HEK293 (cell line): ENCODE measurements around the gene LMO7.
"Not testable (repeated sequence)": the region's sequence is repeated elsewhere in the genome, so short reads cannot be mapped to it uniquely, and the experiment has no call there.

ENCODE experiments used
- CTCF ChIA-PET: fragments of 350-600 bp; formaldehyde crosslinking; extraction: SDS; loops from one replicate; lab custom pipeline; 2021; ENCODE audit warnings: antibody characterized with exemption; lab: Yijun Ruan, JAX
- POLR2A ChIA-PET: fragments of 300-600 bp; formaldehyde crosslinking; extraction: SDS; loops from one replicate; lab custom pipeline; 2020; ENCODE audit warnings: antibody characterized with exemption, inconsistent platforms; lab: Yijun Ruan, JAX
- H3K27ac ChIP-seq: fragments of 200-500 bp; sonication (Bioruptor generic); 2 replicates; pipeline ENCODE4 v1.5.1; 2014; ENCODE audit warnings: low read depth, low read length, control low read depth, inconsistent platforms; ENCODE audit errors: extremely low read depth
- H3K36me3 ChIP-seq, 2 experiments: fragments of 200-500 bp in 1 of 2; sonication (Bioruptor generic) in 1 of 2; 1 replicate in 1 of 2; 2 replicates in 1 of 2; pipeline ENCODE4 v1.5.1; 2014 to 2017; ENCODE audit warnings: inconsistent platforms in 2 of 2, low read length in 2 of 2; ENCODE audit not compliant: control insufficient read depth in 2 of 2, insufficient read depth in 1 of 2
- H3K4me1 ChIP-seq: fragments of 200-500 bp; sonication (Bioruptor generic); 2 replicates; pipeline ENCODE4 v1.5.1; 2014; ENCODE audit warnings: mild to moderate bottlenecking, low read length, inconsistent platforms; ENCODE audit not compliant: control insufficient read depth, insufficient read depth
- H3K4me3 ChIP-seq: 2 replicates; pipeline ENCODE4 v1.5.1; 2011; ENCODE audit warnings: low read depth, mild to moderate bottlenecking, control low read depth, low read length, moderate library complexity
- H3K9me3 ChIP-seq: fragments of 200-500 bp; sonication (Bioruptor generic); 2 replicates; pipeline ENCODE4 v1.5.1; 2014; ENCODE audit warnings: low read depth, low read length, inconsistent platforms; ENCODE audit not compliant: control insufficient read depth, insufficient read depth
- GLI2 ChIP-seq: fragments of 450-650 bp; formaldehyde crosslinking; IDR thresholded peaks from 2 replicates; pipeline ENCODE4; 2017; ENCODE audit warnings: missing biosample characterization, missing genetic modification characterization, low read depth, borderline replicate concordance
- KLF17 ChIP-seq: fragments of 450-650 bp; formaldehyde crosslinking; IDR thresholded peaks from 2 replicates; pipeline ENCODE4 v1.5.1; 2016; ENCODE audit warnings: missing biosample characterization, missing genetic modification characterization
- KLF7 ChIP-seq: fragments of 450-650 bp; formaldehyde crosslinking; IDR thresholded peaks from 2 replicates; pipeline ENCODE4 v1.5.1; 2016; ENCODE audit warnings: missing biosample characterization, missing genetic modification characterization, borderline replicate concordance
- SCRT2 ChIP-seq: fragments of 450-650 bp; formaldehyde crosslinking; IDR thresholded peaks from 2 replicates; pipeline ENCODE4 v1.5.1; 2016; ENCODE audit warnings: missing biosample characterization, missing genetic modification characterization
- TCF7L2 ChIP-seq: IDR thresholded peaks from 2 replicates; pipeline ENCODE4 v1.6.1; 2011; ENCODE audit warnings: low read depth, mild to moderate bottlenecking, inconsistent platforms, low read length, moderate library complexity, borderline replicate concordance
- YY1 ChIP-seq: fragments of 450-650 bp; formaldehyde crosslinking; IDR thresholded peaks from 2 replicates; pipeline ENCODE4 v1.5.1; 2018; ENCODE audit warnings: missing biosample characterization, missing genetic modification characterization
- ZBTB17 ChIP-seq: fragments of 450-650 bp; formaldehyde crosslinking; IDR thresholded peaks from 2 replicates; pipeline ENCODE4 v1.5.1; 2016; ENCODE audit warnings: missing biosample characterization, missing genetic modification characterization
- ZBTB8A ChIP-seq: fragments of 450-650 bp; formaldehyde crosslinking; IDR thresholded peaks from 2 replicates; pipeline ENCODE4 v1.5.1; 2016; ENCODE audit warnings: missing biosample characterization, missing genetic modification characterization
- ZFP69B ChIP-seq: fragments of 450-650 bp; formaldehyde crosslinking; IDR thresholded peaks from 2 replicates; pipeline ENCODE4 v1.5.1; 2016; ENCODE audit warnings: missing biosample characterization, missing genetic modification characterization
- ZNF221 ChIP-seq: fragments of 450-650 bp; formaldehyde crosslinking; IDR thresholded peaks from 2 replicates; pipeline ENCODE4 v1.5.1; 2017; ENCODE audit warnings: missing biosample characterization, missing genetic modification characterization, borderline replicate concordance
- ZNF404 ChIP-seq: fragments of 450-650 bp; formaldehyde crosslinking; IDR thresholded peaks from 2 replicates; pipeline ENCODE4 v1.5.1; 2017; ENCODE audit warnings: missing biosample characterization, missing genetic modification characterization
- ZNF513 ChIP-seq: fragments of 450-650 bp; IDR thresholded peaks from 2 replicates; pipeline ENCODE4 v1.5.1; 2018; ENCODE audit warnings: missing biosample characterization, missing genetic modification characterization
- ZNF521 ChIP-seq: fragments of 450-650 bp; formaldehyde crosslinking; IDR thresholded peaks from 2 replicates; pipeline ENCODE4 v1.5.1; 2017; ENCODE audit warnings: missing biosample characterization, mild to moderate bottlenecking, missing genetic modification characterization
- ZNF544 ChIP-seq: fragments of 450-650 bp; formaldehyde crosslinking; IDR thresholded peaks from 2 replicates; pipeline ENCODE4 v1.5.0; 2017; ENCODE audit warnings: missing biosample characterization, missing genetic modification characterization
- ZNF549 ChIP-seq: fragments of 450-650 bp; IDR thresholded peaks from 2 replicates; pipeline ENCODE4 v1.5.1; 2018; ENCODE audit warnings: missing biosample characterization, missing genetic modification characterization, mild to moderate bottlenecking, inconsistent platforms, moderate library complexity
- ZNF670 ChIP-seq: fragments of 450-650 bp; formaldehyde crosslinking; IDR thresholded peaks from 2 replicates; pipeline ENCODE4 v1.5.1; 2016; ENCODE audit warnings: missing biosample characterization, missing genetic modification characterization, low read depth
- TF ChIP-seq, protein P1 (sequence below): fragments of 450-650 bp; formaldehyde crosslinking; IDR thresholded peaks from 2 replicates; pipeline ENCODE4 v1.5.1; 2017; ENCODE audit warnings: missing biosample characterization, missing genetic modification characterization
- TF ChIP-seq, protein P2 (sequence below): fragments of 450-650 bp; formaldehyde crosslinking; IDR thresholded peaks from 2 replicates; pipeline ENCODE4 v1.5.1; 2016; ENCODE audit warnings: missing biosample characterization, missing genetic modification characterization
- TF ChIP-seq, protein P3 (sequence below): fragments of 450-650 bp; formaldehyde crosslinking; optimal IDR thresholded peaks from 2 replicates; pipeline ENCODE3; 2016; ENCODE audit warnings: missing biosample characterization, mild to moderate bottlenecking, missing genetic modification characterization

Gene LMO7

DNA sequence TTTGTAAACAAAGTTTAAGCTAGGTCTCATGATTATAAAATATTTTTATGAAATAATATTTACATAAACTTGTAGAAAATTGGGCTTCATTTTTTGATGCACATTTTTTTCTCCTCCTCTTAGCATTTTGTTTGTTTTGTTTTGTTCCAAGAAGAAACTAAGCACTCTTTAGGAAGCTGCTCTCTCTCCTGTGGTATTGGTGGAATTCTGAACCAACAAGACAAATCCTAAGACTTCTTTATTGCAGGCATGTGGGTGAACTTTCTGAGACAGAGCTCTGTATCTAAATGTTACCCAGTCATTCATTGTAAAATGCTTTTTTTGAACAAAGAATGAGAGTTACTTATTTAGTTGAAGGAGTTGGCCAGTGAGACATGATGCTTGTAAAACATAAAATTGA, 39.3 kb downstream of the LMO7 start (continued):
- TF ChIP-seq KLF17 (tag by site-specific recombination), result no peak
- TF ChIP-seq, all 188 proteins: peak for 0

DNA sequence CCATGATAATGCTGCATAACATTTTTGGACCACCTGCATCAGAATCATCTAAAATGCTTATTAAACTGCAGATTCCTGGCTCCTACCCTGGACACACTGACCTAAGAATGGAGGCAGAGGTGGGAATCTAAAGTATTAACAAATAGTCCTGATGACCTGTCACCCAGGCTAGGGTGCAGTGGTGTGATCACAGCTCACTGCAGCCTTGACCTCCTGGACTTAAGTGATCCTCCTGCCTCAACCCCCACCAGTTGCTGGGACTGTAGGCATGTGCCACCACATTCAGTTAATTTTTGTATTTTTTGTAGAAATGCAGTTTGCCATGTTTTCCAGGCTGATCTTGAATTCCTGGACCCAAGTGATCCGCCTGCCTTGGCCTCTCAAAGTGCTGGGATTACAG, 43.3 kb downstream of the LMO7 start:
- H3K27ac ChIP-seq, result no peak overlapping the region
- ChIA-PET CTCF (interaction anchor here (0.8 to 1.7 kb wide), 3 partner anchors 8 to 794 kb away, joined by 3 to 7 read pairs (median 3); no protein-coding TSS in a partner anchor), POLR2A (no interaction called here)
- no peak overlapping the region for H3K4me3 ChIP-seq
- no peaks in the 10 kb centered on the region for H3K36me3 ChIP-seq
- no peaks in the 10 kb centered on the region for H3K4me1 ChIP-seq
- TF ChIP-seq, protein P1, sequence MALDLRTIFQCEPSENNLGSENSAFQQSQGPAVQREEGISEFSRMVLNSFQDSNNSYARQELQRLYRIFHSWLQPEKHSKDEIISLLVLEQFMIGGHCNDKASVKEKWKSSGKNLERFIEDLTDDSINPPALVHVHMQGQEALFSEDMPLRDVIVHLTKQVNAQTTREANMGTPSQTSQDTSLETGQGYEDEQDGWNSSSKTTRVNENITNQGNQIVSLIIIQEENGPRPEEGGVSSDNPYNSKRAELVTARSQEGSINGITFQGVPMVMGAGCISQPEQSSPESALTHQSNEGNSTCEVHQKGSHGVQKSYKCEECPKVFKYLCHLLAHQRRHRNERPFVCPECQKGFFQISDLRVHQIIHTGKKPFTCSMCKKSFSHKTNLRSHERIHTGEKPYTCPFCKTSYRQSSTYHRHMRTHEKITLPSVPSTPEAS (tag by site-specific recombination), result no peak
- TF ChIP-seq ZNF544 (no peak), ZFP69B (tag by site-specific recombination) (no peak), ZBTB17 (tag by site-specific recombination) (no peak), TCF7L2 (no peak), GLI2 (tag by site-specific recombination) (no peak), ZNF549 (tag by site-specific recombination) (no peak), ZNF221 (tag by site-specific recombination) (no peak), KLF7 (tag by site-specific recombination) (no peak), ZNF513 (tag by site-specific recombination) (no peak), YY1 (tag by site-specific recombination) (no peak), SCRT2 (tag by site-specific recombination) (no peak), ZNF521 (tag by site-specific recombination) (no peak), ZBTB8A (no peak), ZNF404 (no peak), ZNF670 (no peak)
- TF ChIP-seq, protein P2, sequence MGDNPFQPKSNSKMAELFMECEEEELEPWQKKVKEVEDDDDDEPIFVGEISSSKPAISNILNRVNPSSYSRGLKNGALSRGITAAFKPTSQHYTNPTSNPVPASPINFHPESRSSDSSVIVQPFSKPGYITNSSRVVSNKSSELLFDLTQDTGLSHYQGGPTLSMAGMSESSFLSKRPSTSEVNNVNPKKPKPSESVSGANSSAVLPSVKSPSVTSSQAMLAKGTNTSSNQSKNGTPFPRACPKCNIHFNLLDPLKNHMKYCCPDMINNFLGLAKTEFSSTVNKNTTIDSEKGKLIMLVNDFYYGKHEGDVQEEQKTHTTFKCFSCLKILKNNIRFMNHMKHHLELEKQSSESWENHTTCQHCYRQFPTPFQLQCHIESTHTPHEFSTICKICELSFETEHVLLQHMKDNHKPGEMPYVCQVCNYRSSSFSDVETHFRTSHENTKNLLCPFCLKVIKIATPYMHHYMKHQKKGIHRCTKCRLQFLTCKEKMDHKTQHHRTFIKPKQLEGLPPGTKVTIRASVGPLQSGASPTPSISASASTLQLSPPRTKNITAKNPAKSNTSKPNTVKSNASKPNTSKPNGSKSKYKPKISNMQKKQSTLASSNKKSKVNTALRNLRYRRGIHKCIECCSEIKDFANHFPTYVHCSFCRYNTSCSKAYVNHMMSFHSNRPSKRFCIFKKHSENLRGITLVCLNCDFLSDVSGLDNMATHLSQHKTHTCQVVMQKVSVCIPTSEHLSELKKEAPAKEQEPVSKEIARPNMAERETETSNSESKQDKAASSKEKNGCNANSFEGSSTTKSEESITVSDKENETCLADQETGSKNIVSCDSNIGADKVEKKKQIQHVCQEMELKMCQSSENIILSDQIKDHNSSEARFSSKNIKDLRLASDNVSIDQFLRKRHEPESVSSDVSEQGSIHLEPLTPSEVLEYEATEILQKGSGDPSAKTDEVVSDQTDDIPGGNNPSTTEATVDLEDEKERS (tag by site-specific recombination), result no peak
- TF ChIP-seq, protein P3, sequence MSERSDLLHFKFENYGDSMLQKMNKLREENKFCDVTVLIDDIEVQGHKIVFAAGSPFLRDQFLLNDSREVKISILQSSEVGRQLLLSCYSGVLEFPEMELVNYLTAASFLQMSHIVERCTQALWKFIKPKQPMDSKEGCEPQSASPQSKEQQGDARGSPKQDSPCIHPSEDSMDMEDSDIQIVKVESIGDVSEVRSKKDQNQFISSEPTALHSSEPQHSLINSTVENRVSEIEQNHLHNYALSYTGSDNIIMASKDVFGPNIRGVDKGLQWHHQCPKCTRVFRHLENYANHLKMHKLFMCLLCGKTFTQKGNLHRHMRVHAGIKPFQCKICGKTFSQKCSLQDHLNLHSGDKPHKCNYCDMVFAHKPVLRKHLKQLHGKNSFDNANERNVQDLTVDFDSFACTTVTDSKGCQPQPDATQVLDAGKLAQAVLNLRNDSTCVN (tag by site-specific recombination), result no peak
- TF ChIP-seq, all 188 proteins: peak for 0
- H3K9me3 ChIP-seq, result no peaks in the 10 kb centered on the region

- H3K4me3 ChIP-seq, H3K27ac ChIP-seq, POLR2A ChIA-PET, H3K36me3 ChIP-seq, H3K4me1 ChIP-seq, H3K9me3 ChIP-seq: not testable (repeated sequence)
- CTCF ChIA-PET, result interaction anchor here (0.6 to 1.1 kb wide), 2 partner anchors 9 to 36 kb away, joined by 3 read pairs; no protein-coding TSS in a partner anchor
Observed at GRCh38 chr13:75680251-75680650, 44.1 kb downstream of the LMO7 start.
